ENCODE data around the gene CFD. TPM values are rescaled to one million over a fixed set of nuclear protein-coding genes. Genes with fewer than 3 reads are reported as not detected.

The CFD gene
- polyA plus RNA-seq, 1 donor (not counting 4 experiments of a cell fraction or from before 2014, with no cell fraction given), result 0.47 TPM

DNA sequence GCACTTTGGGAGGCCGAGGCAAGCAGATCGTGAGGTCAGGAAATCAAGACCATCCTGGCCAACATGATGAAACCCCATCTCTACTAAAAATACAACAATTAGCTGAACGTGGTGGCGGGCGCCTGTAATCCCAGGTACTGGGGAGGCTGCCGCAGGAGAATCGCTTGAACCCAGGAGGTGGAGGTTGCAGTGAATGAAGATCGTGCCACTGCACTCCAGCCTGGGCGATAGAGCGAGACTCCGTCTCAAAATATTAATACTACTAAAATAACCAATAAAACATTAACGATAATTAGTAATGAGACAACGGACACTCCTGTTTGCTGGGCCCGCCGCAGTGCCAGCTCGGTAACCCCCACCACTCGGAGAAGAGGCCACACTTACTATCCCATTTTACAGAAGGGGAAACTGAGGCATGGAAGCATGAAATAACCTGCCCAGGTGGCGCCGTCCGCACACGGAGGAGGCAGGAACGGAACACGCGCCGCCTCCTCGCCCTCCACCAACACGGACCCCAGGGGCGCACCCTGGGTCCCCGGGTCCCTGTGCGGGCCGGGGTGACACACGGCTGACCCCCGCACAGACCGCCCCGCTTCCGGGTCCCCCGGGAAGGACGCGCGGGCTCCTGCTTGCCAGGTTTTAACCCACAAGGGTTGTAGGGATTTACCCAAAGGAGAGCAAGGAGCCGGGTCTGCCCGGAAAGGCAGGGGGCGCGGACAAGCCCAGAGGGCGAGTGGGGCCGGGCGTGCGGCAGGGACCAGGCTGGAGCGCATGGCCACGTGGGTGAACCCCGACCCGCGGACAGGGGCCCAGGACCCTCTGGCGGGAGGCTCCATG is 52.0 kb downstream of the CFD start:
- Histone ChIP-seq H3K36me3 (ENCODE audit: control insufficient read depth in 2 of 2, extremely low read depth in 1 of 2, insufficient read depth in 2 of 2, low read length in 2 of 2) (peaks cover 0 to 2% of the 10 kb centered on the region in 2 experiments), H3K9ac (ENCODE audit: control insufficient read depth, extremely low read depth, insufficient read depth, low read length) (no peak overlapping the region), H3K27me3 (ENCODE audit: control insufficient read depth, extremely low read depth, insufficient read depth, low read length) (no peaks in the 10 kb centered on the region), H3K4me2 (ENCODE audit: control insufficient read depth, extremely low read depth, insufficient read depth, low read depth, low read length) (peak overlapping the region; percentile 16), H3K9me3 (ENCODE audit: control insufficient read depth, low read depth, low read length) (no peaks in the 10 kb centered on the region), H3K9me1 (ENCODE audit: control insufficient read depth, extremely low read depth, insufficient read depth, low read length) (no peaks in the 10 kb centered on the region), H3K27ac (ENCODE audit: control insufficient read depth, insufficient read depth, low read length) (no peak overlapping the region), H3K79me2 (ENCODE audit: control insufficient read depth, insufficient read depth, low read length) (peaks cover 37% of the 10 kb centered on the region), H2AFZ (ENCODE audit: control insufficient read depth, low read length) (no peak overlapping the region), H3K4me1 (ENCODE audit: control insufficient read depth, extremely low read depth, insufficient read depth, low read length) (peaks cover 6% of the 10 kb centered on the region), H4K20me1 (ENCODE audit: control insufficient read depth, extremely low read depth, insufficient read depth, low read length) (peaks cover 9% of the 10 kb centered on the region), H3K4me3 (ENCODE audit: control insufficient read depth in 2 of 3, extremely low read depth in 1 of 3, insufficient read depth in 2 of 3, low read depth in 1 of 3, low read length in 3 of 3) (peak overlapping the region in 1 of 3 experiments; percentile 22)
- dilution Hi-C loops (cut with MboI; ENCODE audit: extremely low pct_ligation_motif_present, low sequenced_read_pairs), result no loop called here
- DNase-seq (ENCODE audit: low read depth, low spot score) (no peak), FAIRE-seq (no peak)
- TF ChIP-seq EZH2 (IDR thresholded peaks at IDR 0.05; ENCODE audit: low read length) (no peak), CTCF (optimal IDR thresholded peaks at IDR 0.05 in 1 of 3, IDR thresholded peaks at IDR 0.05 in 1 of 3, conservative IDR thresholded peaks at IDR 0.05 in 1 of 3; ENCODE audit: extremely low read depth in 1 of 3, insufficient read depth in 2 of 3, low read length in 3 of 3) (no peak)

DNA sequence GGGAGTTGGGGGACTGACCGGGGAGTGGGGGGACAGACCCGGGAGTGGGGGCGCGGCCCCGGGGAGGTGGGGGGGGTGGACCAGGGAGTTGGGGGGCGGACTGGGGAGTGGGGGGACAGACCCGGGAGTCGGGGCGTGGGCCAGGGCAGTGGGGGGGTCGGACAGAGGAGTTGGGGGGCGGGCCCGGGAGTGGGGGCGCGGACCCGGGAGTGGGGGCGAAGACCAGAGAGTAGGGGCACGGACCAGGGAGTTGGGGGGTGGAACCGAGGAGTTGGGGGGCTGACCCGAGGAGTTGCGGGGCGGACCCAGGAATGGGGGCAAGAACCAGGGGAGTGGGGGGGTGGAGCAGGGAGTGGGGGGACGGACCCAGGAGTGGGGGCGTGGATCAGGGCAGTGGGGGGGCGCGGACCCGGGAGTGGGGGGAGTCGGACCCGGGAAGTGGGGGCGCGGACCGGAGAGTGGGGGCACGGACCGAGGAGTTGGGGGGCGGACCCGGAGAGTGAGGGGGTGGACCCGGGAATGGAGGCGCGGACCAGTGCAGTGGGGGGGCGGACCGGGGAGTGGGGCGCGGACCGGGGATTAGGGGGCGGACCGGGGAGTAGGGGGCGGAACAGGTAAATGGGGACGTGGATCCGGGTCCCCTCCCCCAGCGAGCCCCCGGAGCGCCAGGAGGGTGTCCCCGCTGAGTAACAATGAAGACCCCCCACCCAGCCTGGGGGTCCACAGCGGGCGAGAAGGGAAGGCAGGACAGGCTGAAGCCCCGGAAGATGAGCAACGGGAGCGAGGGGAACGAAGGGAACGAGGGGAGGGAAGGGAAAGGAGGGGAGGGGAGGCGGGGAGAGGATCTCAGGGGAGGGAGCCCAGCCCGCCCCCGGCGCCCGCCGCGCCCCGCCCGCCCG is 53.0 kb downstream of the CFD start:
- no peak for FAIRE-seq
- H3K9ac ChIP-seq (ENCODE audit: control insufficient read depth, extremely low read depth, insufficient read depth, low read length), result peak overlapping the region; percentile 82
- peak overlapping the region; percentile 56 for H3K27ac ChIP-seq (ENCODE audit: control insufficient read depth, insufficient read depth, low read length)
- TF ChIP-seq EZH2 (IDR thresholded peaks at IDR 0.05; ENCODE audit: low read length) (no peak), CTCF (optimal IDR thresholded peaks at IDR 0.05 in 1 of 3, IDR thresholded peaks at IDR 0.05 in 1 of 3, conservative IDR thresholded peaks at IDR 0.05 in 1 of 3; ENCODE audit: extremely low read depth in 1 of 3, insufficient read depth in 2 of 3, low read length in 3 of 3) (no peak)
- H3K4me1 ChIP-seq (ENCODE audit: control insufficient read depth, extremely low read depth, insufficient read depth, low read length), result peaks cover 7% of the 10 kb centered on the region
- H3K79me2 ChIP-seq (ENCODE audit: control insufficient read depth, insufficient read depth, low read length), result peaks cover 28% of the 10 kb centered on the region
- no peaks in the 10 kb centered on the region for H3K9me1 ChIP-seq (ENCODE audit: control insufficient read depth, extremely low read depth, insufficient read depth, low read length)
- H2AFZ ChIP-seq (ENCODE audit: control insufficient read depth, low read length), result peak overlapping the region; percentile 37
- peak overlapping the region; percentile 69 to 84 (median 79) for H3K4me3 ChIP-seq (ENCODE audit: control insufficient read depth in 2 of 3, extremely low read depth in 1 of 3, insufficient read depth in 2 of 3, low read depth in 1 of 3, low read length in 3 of 3)
- no peaks in the 10 kb centered on the region for H3K9me3 ChIP-seq (ENCODE audit: control insufficient read depth, low read depth, low read length)
- dilution Hi-C loops (cut with MboI; ENCODE audit: extremely low pct_ligation_motif_present, low sequenced_read_pairs), result no loop called here
- H3K4me2 ChIP-seq (ENCODE audit: control insufficient read depth, extremely low read depth, insufficient read depth, low read depth, low read length), result no peak overlapping the region
- H3K36me3 ChIP-seq (ENCODE audit: control insufficient read depth in 2 of 2, extremely low read depth in 1 of 2, insufficient read depth in 2 of 2, low read length in 2 of 2), result no peaks in the 10 kb centered on the region
- H3K27me3 ChIP-seq (ENCODE audit: control insufficient read depth, extremely low read depth, insufficient read depth, low read length), result peaks cover 7% of the 10 kb centered on the region
- no peak for DNase-seq (ENCODE audit: low read depth, low spot score)
- H4K20me1 ChIP-seq (ENCODE audit: control insufficient read depth, extremely low read depth, insufficient read depth, low read length), result peaks cover 6% of the 10 kb centered on the region

Small RNAs within 50 kb of the gene (small RNA-seq; reads per million reads assigned to genes)
- gene MIR3187 (ENCODE audit: insufficient read length in 3 of 3, low read depth in 3 of 3, low replicate concordance in 1 of 3) (0 reads per million in 3 experiments), gene RNU6-9 (ENCODE audit: insufficient read length in 3 of 3, low read depth in 3 of 3, low replicate concordance in 1 of 3) (0.33 to 1.3 (median 0.40) reads per million in 3 experiments)

Other genes starting within 250 kb of the CFD start
- gene POLRMT, start 226.1 kb upstream of the CFD start, polyA plus RNA-seq, result 20.9 to 53.6 TPM (median 33.3 TPM) in 3 replicates
- gene FGF22, start 219.8 kb upstream of the CFD start, polyA plus RNA-seq, result 0.05 TPM in 1 of 3 replicates, not detected in the others
- 8.2 to 30.0 TPM (median 14.8 TPM) in 3 replicates for gene RNF126, start 196.4 kb upstream of the CFD start, polyA plus RNA-seq
- 54.4 to 105 TPM (median 66.0 TPM) in 3 replicates for gene FSTL3, start 183.3 kb upstream of the CFD start, polyA plus RNA-seq
- gene PRSS57, start 164.2 kb upstream of the CFD start, polyA plus RNA-seq, result not detected in 3 replicates
- gene PALM, start 150.7 kb upstream of the CFD start, polyA plus RNA-seq, result 0.09 to 0.46 TPM in 2 of 3 replicates, not detected in the other
- 17.5 to 25.4 TPM (median 25.0 TPM) in 3 replicates for gene MISP, start 108.6 kb upstream of the CFD start, polyA plus RNA-seq
- gene PTBP1, start 62.2 kb upstream of the CFD start, polyA plus RNA-seq, result 117 to 180 TPM (median 130 TPM) in 3 replicates
- 0.02 to 0.08 TPM in 2 of 3 replicates, not detected in the other for gene PLPPR3, start 37.7 kb upstream of the CFD start, polyA plus RNA-seq
- gene AZU1, start 31.8 kb upstream of the CFD start, polyA plus RNA-seq, result not detected in 3 replicates
- gene PRTN3, start 18.7 kb upstream of the CFD start, polyA plus RNA-seq, result not detected in 3 replicates
- not detected in 3 replicates for gene ELANE, start 7.4 kb upstream of the CFD start, polyA plus RNA-seq
- 9.7 to 20.3 TPM (median 12.0 TPM) in 3 replicates for gene MED16, start 33.5 kb downstream of the CFD start, polyA plus RNA-seq
- not detected in 3 replicates for gene RNU6-9, start 33.8 kb downstream of the CFD start, polyA plus RNA-seq
- 33.5 to 48.0 TPM (median 47.9 TPM) in 3 replicates for gene R3HDM4, start 53.6 kb downstream of the CFD start, polyA plus RNA-seq
- gene KISS1R, start 57.7 kb downstream of the CFD start, polyA plus RNA-seq, result not detected in 3 replicates
- 2.6 to 3.4 TPM (median 3.1 TPM) in 3 replicates for gene ARID3A, start 66.4 kb downstream of the CFD start, polyA plus RNA-seq
- 26.3 to 48.7 TPM (median 38.3 TPM) in 3 replicates for gene WDR18, start 124.7 kb downstream of the CFD start, polyA plus RNA-seq
- 0.20 to 1.9 TPM (median 0.84 TPM) in 3 replicates for gene GRIN3B, start 140.8 kb downstream of the CFD start, polyA plus RNA-seq
- 61.5 to 136 TPM (median 88.0 TPM) in 3 replicates for gene TMEM259, start 161.5 kb downstream of the CFD start, polyA plus RNA-seq
- gene RNU6-2, start 161.9 kb downstream of the CFD start, polyA plus RNA-seq, result not detected in 3 replicates
- gene CNN2, start 166.9 kb downstream of the CFD start, polyA plus RNA-seq, result 105 to 495 TPM (median 136 TPM) in 3 replicates
- 7.4 to 11.0 TPM (median 7.9 TPM) in 3 replicates for gene ABCA7, start 180.4 kb downstream of the CFD start, polyA plus RNA-seq
- 0.56 to 1.3 TPM (median 1.1 TPM) in 3 replicates for gene ARHGAP45, start 207.5 kb downstream of the CFD start, polyA plus RNA-seq
- gene POLR2E, start 235.7 kb downstream of the CFD start, polyA plus RNA-seq, result 178 to 229 TPM (median 200 TPM) in 3 replicates
- 193 to 279 TPM (median 243 TPM) in 3 replicates for gene GPX4, start 244.3 kb downstream of the CFD start, polyA plus RNA-seq